Keratinocyte (primary cell): ENCODE measurements around the gene NMNAT2. TPM values are rescaled to one million over a fixed set of nuclear protein-coding genes. Genes with fewer than 3 reads are reported as not detected.

Source experiments
- DNase-seq: peaks from one replicate; pipeline ENCODE4 v3.0.0-alpha.2; 2011; ENCODE audit warnings: low read depth, missing footprints, low spot score
- FAIRE-seq: peaks from 2 replicates; lab custom pipeline; 2011; peaks lifted over from hg19 to GRCh38; lab: Jason Lieb, UNC
- H2AFZ ChIP-seq: 2 replicates; pipeline ENCODE4 v1.6.0; 2012; ENCODE audit warnings: low read length, control low read depth, inconsistent platforms; ENCODE audit not compliant: control insufficient read depth
- H3K27ac ChIP-seq: 2 replicates; pipeline ENCODE4 v1.5.1; 2011; ENCODE audit warnings: low read length; ENCODE audit not compliant: control insufficient read depth, insufficient read depth
- H3K27me3 ChIP-seq: 3 replicates; pipeline ENCODE4 v1.6.0; 2011; ENCODE audit warnings: low read length; ENCODE audit not compliant: control insufficient read depth, insufficient read depth; ENCODE audit errors: extremely low read depth
- H3K36me3 ChIP-seq, 2 experiments: 2 replicates in 1 of 2; 3 replicates in 1 of 2; pipeline ENCODE4 v1.5.1; 2011; ENCODE audit warnings: low read length in 2 of 2, mild to moderate bottlenecking in 1 of 2; ENCODE audit not compliant: control insufficient read depth in 2 of 2, insufficient read depth in 2 of 2; ENCODE audit errors: extremely low read depth in 1 of 2
- H3K4me1 ChIP-seq: 3 replicates; pipeline ENCODE4 v1.5.1; 2011; ENCODE audit warnings: low read length; ENCODE audit not compliant: control insufficient read depth, insufficient read depth; ENCODE audit errors: extremely low read depth
- H3K4me2 ChIP-seq: 3 replicates; pipeline ENCODE4 v1.6.0; 2011; ENCODE audit warnings: low read depth, low read length; ENCODE audit not compliant: control insufficient read depth, insufficient read depth; ENCODE audit errors: extremely low read depth
- H3K4me3 ChIP-seq, 3 experiments: fragments of 200-600 bp in 1 of 3; sonication (generic) in 1 of 3; 2 replicates in 2 of 3; 3 replicates in 1 of 3; pipeline ENCODE4 v1.5.1; 2011 to 2016; ENCODE audit warnings: low read length in 3 of 3, mild to moderate bottlenecking in 3 of 3, control low read depth in 2 of 3, inconsistent platforms in 1 of 3, low read depth in 1 of 3, mixed read lengths in 1 of 3, mixed run types in 1 of 3, moderate library complexity in 1 of 3; ENCODE audit not compliant: control insufficient read depth in 2 of 3, insufficient read depth in 2 of 3; ENCODE audit errors: extremely low read depth in 1 of 3
- H3K79me2 ChIP-seq: 2 replicates; pipeline ENCODE4 v1.6.0; 2012; ENCODE audit warnings: low read length; ENCODE audit not compliant: control insufficient read depth, insufficient read depth
- H3K9ac ChIP-seq: 3 replicates; pipeline ENCODE4 v1.6.0; 2011; ENCODE audit warnings: low read length; ENCODE audit not compliant: control insufficient read depth, insufficient read depth; ENCODE audit errors: extremely low read depth
- H3K9me1 ChIP-seq: 3 replicates; pipeline ENCODE4 v1.6.0; 2011; ENCODE audit warnings: low read length; ENCODE audit not compliant: control insufficient read depth, insufficient read depth; ENCODE audit errors: extremely low read depth
- H3K9me3 ChIP-seq: 2 replicates; pipeline ENCODE4 v1.5.1; 2012; ENCODE audit warnings: low read depth, low read length; ENCODE audit not compliant: control insufficient read depth
- H4K20me1 ChIP-seq: 3 replicates; pipeline ENCODE4 v1.6.0; 2011; ENCODE audit warnings: low read length; ENCODE audit not compliant: control insufficient read depth, insufficient read depth; ENCODE audit errors: extremely low read depth
- CTCF ChIP-seq, 3 experiments: IDR thresholded peaks in 1 of 3; conservative IDR thresholded peaks in 1 of 3; optimal IDR thresholded peaks in 1 of 3; 2 replicates in 2 of 3; 3 replicates in 1 of 3; pipeline versions ENCODE3 to v1.5.1; 2011; ENCODE audit warnings: low read length in 3 of 3, mild to moderate bottlenecking in 3 of 3, moderate library complexity in 2 of 3, control low read depth in 1 of 3, inconsistent platforms in 1 of 3; ENCODE audit not compliant: insufficient read depth in 2 of 3; ENCODE audit errors: extremely low read depth in 1 of 3
- EZH2 ChIP-seq: IDR thresholded peaks from one replicate; pipeline ENCODE4 v1.6.1; 2012; ENCODE audit warnings: inconsistent platforms, mild to moderate bottlenecking, low read length, moderate library complexity
- dilution Hi-C: fragments of 300-500 bp; cut with MboI; formaldehyde crosslinking; loops from one replicate; pipeline ENCODE4 v1.7.0; 2020; ENCODE audit warnings: low sequenced_read_pairs; ENCODE audit not compliant: extremely low pct_ligation_motif_present
- polyA plus RNA-seq, 5 experiments: library from polyadenylated mRNA; depleted of rRNA in 3 of 5; stranded (reverse) in 3 of 5; stranded (forward) in 1 of 5; unstranded in 1 of 5; fragments of >200 nt; gene quantifications; 1 replicate in 1 of 5; 2 replicates in 3 of 5; 3 replicates in 1 of 5; pipeline versions ENCODE4 v1.2.1 to v1.2.3, GENCODE V29; 2011 to 2012; ENCODE audit warnings: missing spikeins in 2 of 5, low read depth in 1 of 5, low replicate concordance in 1 of 5

The NMNAT2 gene
- polyA plus RNA-seq, 1 donor (not counting 4 experiments of a cell fraction or from before 2014, with no cell fraction given), result 0.72 TPM

- DNase-seq (no peak), FAIRE-seq (no peak)
- no peak overlapping the region for H3K27ac ChIP-seq
Observed at GRCh38 chr1:183363972-183364371, 54.2 kb downstream of the NMNAT2 start.

GRCh38 chr1:183361081-183361480, 57.1 kb downstream of the NMNAT2 start:
- peaks cover 5% of the 10 kb centered on the region for H3K27me3 ChIP-seq
- H3K4me2 ChIP-seq, result no peak overlapping the region
- TF ChIP-seq EZH2 (no peak), CTCF (optimal IDR thresholded peaks at IDR 0.05 in 1 of 3, IDR thresholded peaks at IDR 0.05 in 1 of 3, conservative IDR thresholded peaks at IDR 0.05 in 1 of 3; ENCODE audit: extremely low read depth in 1 of 3, insufficient read depth in 2 of 3, low read length in 3 of 3) (no peak)
- no peaks in the 10 kb centered on the region for H3K79me2 ChIP-seq
- no peak overlapping the region for H2AFZ ChIP-seq
- H3K36me3 ChIP-seq, result no peaks in the 10 kb centered on the region
- H3K27ac ChIP-seq, result no peak overlapping the region
- no peak overlapping the region for H3K9ac ChIP-seq
- H3K4me1 ChIP-seq, result no peaks in the 10 kb centered on the region
- H3K9me1 ChIP-seq, result no peaks in the 10 kb centered on the region
- dilution Hi-C loops, result no loop called here
- no peak for DNase-seq
- FAIRE-seq, result no peak
- no peak overlapping the region for H3K4me3 ChIP-seq
- no peaks in the 10 kb centered on the region for H4K20me1 ChIP-seq
- H3K9me3 ChIP-seq, result no peaks in the 10 kb centered on the region

More at GRCh38 chr1:183363972-183364371, 54.2 kb downstream of the NMNAT2 start:
- Histone ChIP-seq H4K20me1 (no peaks in the 10 kb centered on the region), H2AFZ (no peak overlapping the region), H3K4me3 (no peak overlapping the region), H3K79me2 (no peaks in the 10 kb centered on the region), H3K9me3 (no peaks in the 10 kb centered on the region), H3K27me3 (peaks cover 5% of the 10 kb centered on the region), H3K9ac (no peak overlapping the region), H3K9me1 (no peaks in the 10 kb centered on the region), H3K4me1 (no peaks in the 10 kb centered on the region), H3K4me2 (no peak overlapping the region), H3K36me3 (no peaks in the 10 kb centered on the region)
- dilution Hi-C loops, result no loop called here
- TF ChIP-seq EZH2, result no peak

GRCh38 chr1:183360473-183360872, 57.7 kb downstream of the NMNAT2 start:
- dilution Hi-C loops, result no loop called here
- Histone ChIP-seq H3K79me2 (no peaks in the 10 kb centered on the region), H3K9ac (no peak overlapping the region), H3K9me3 (no peaks in the 10 kb centered on the region), H3K27me3 (peaks cover 5% of the 10 kb centered on the region), H4K20me1 (no peaks in the 10 kb centered on the region), H3K36me3 (no peaks in the 10 kb centered on the region), H3K4me1 (no peaks in the 10 kb centered on the region), H3K4me3 (no peak overlapping the region), H3K27ac (no peak overlapping the region), H3K9me1 (no peaks in the 10 kb centered on the region), H2AFZ (no peak overlapping the region), H3K4me2 (no peak overlapping the region)
- no peak for DNase-seq
- no peak for FAIRE-seq
- no peak for TF ChIP-seq CTCF (optimal IDR thresholded peaks at IDR 0.05 in 1 of 3, IDR thresholded peaks at IDR 0.05 in 1 of 3, conservative IDR thresholded peaks at IDR 0.05 in 1 of 3; ENCODE audit: extremely low read depth in 1 of 3, insufficient read depth in 2 of 3, low read length in 3 of 3)
- TF ChIP-seq EZH2, result no peak
